ENCODE results near the gene GPC3.
A peak's percentile ranks its signal among the peaks of the same experiment; 100 is the strongest.

The GPC3 gene

DNA sequence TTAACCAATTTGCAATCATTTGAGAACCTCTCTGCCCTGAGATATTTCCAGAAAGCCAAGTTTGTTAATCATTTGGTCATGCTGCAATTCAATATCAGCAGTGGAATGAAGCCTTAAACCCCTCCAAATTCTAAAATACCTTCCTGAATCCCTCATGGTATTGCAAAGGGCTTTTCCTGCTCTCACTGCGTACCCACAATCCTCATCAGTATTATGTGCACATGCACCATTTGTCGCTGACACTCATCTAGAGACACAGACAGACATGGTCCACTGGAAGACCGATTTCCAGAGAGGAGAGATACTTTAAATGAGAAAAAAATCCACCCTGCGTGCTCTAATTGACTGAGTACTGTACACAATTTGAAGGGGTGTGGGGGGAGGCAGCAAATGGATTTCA is 104.4 kb downstream of the GPC3 start:
- no peak for DNase-seq (ENCODE audit: extremely low spot score)
- ChIA-PET POLR2A (no interaction called here), CTCF (no interaction called here)
- TF ChIP-seq NFRKB (IDR thresholded peaks at IDR 0.05), result no peak
- TF ChIP-seq ARNT (IDR thresholded peaks at IDR 0.05), result no peak
- TF ChIP-seq SP1 (IDR thresholded peaks at IDR 0.05), result no peak
- TF ChIP-seq FOXM1 (IDR thresholded peaks at IDR 0.05; ENCODE audit: borderline replicate concordance), result no peak
- no peak for TF ChIP-seq HDGF (IDR thresholded peaks at IDR 0.05; ENCODE audit: borderline replicate concordance)
- no peak for TF ChIP-seq FOXK2 (IDR thresholded peaks at IDR 0.05)
- no peak for TF ChIP-seq BHLHE40 (IDR thresholded peaks at IDR 0.05; ENCODE audit: borderline replicate concordance)
- TF ChIP-seq L3MBTL2 (conservative IDR thresholded peaks at IDR 0.05), result no peak
- TF ChIP-seq LEF1 (IDR thresholded peaks at IDR 0.05; ENCODE audit: borderline replicate concordance), result no peak
- TF ChIP-seq ZNF384 (IDR thresholded peaks at IDR 0.05), result no peak
- no peak for TF ChIP-seq CTBP1 (IDR thresholded peaks at IDR 0.05; ENCODE audit: borderline replicate concordance)

DNA sequence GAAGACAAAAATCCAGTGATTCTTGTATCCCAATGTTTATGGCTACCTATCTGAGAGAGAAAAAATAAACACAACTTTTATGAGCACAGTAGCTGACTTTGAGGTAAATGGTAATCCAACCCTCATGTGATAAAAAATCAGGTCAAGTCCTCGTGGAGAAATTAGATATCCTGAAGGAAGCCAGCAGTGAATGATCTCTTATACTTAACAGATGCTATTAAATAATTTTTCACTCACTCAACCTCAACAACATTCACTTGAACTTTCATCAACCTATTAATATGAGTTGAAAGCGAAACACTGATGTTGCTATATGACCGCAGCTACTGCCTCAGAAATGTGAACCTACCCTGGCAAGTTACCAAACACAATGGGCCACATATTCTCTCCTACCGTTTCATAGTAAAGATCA is 105.4 kb downstream of the GPC3 start:
- CTCF ChIA-PET, result interaction anchor here (0.7 kb wide), 1 partner anchor 141 kb away, joined by 3 read pairs; no protein-coding TSS in a partner anchor
- TF ChIP-seq FOXM1 (IDR thresholded peaks at IDR 0.05; ENCODE audit: borderline replicate concordance) (no peak), ZNF384 (IDR thresholded peaks at IDR 0.05) (0 out of 2 replicates have a peak, but pooled peaks have one; percentile 7), CTBP1 (IDR thresholded peaks at IDR 0.05; ENCODE audit: borderline replicate concordance) (peak; percentile 96), BHLHE40 (IDR thresholded peaks at IDR 0.05; ENCODE audit: borderline replicate concordance) (no peak), FOXK2 (IDR thresholded peaks at IDR 0.05) (no peak)
- TF ChIP-seq, protein P1, sequence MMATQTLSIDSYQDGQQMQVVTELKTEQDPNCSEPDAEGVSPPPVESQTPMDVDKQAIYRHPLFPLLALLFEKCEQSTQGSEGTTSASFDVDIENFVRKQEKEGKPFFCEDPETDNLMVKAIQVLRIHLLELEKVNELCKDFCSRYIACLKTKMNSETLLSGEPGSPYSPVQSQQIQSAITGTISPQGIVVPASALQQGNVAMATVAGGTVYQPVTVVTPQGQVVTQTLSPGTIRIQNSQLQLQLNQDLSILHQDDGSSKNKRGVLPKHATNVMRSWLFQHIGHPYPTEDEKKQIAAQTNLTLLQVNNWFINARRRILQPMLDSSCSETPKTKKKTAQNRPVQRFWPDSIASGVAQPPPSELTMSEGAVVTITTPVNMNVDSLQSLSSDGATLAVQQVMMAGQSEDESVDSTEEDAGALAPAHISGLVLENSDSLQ (IDR thresholded peaks at IDR 0.05), result peak; percentile 78
- POLR2A ChIA-PET, result no interaction called here
- DNase-seq (ENCODE audit: extremely low spot score), result peak; percentile 36

DNA sequence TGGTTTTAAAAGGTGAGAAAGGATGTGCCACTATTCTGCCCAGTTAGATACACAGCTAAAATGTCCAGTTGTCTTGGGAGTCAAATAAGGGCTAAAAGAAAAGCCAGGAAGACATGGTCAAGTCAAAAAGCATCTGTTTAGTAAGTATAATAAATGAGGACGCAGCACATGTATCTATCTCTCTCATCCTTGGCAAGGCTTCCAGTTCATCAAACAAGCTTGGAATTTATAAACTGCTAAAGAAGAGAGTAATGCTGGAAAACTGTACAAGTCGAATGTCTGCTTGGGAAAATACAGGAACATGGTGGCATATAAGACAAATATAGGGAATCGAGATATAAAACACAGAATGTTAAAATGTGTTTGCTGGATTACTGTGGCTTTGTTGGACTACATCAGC is 106.7 kb downstream of the GPC3 start:
- no peak for DNase-seq (ENCODE audit: extremely low spot score)
- ChIA-PET POLR2A (no interaction called here), CTCF (no interaction called here)
- TF ChIP-seq SP1 (IDR thresholded peaks at IDR 0.05) (no peak), LEF1 (IDR thresholded peaks at IDR 0.05; ENCODE audit: borderline replicate concordance) (no peak), CTBP1 (IDR thresholded peaks at IDR 0.05; ENCODE audit: borderline replicate concordance) (no peak), ELF4 (IDR thresholded peaks at IDR 0.05) (no peak), ZNF384 (IDR thresholded peaks at IDR 0.05) (no peak), BHLHE40 (IDR thresholded peaks at IDR 0.05; ENCODE audit: borderline replicate concordance) (no peak)

DNA sequence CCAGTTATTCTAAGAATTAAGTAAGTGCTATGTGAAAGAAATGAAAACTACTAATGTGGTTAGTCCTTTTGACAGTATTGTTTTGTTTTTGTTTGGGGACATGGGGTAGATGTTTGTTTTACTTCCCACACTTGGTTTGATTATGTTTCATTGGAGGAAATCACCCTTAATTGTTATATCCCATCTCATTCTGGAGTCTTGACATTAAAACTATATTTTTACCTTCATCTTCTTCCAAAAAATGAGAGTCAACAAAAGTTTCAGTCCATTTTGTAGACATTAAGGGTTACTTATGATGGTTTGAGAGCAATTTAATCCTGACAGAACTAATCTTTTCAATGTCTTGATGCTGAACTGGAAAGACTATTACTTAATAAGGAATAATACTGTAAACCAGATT is 108.7 kb downstream of the GPC3 start:
- TF ChIP-seq FOXK2 (IDR thresholded peaks at IDR 0.05), result no peak
- no peak for TF ChIP-seq ZNF384 (IDR thresholded peaks at IDR 0.05)
- TF ChIP-seq NFRKB (IDR thresholded peaks at IDR 0.05), result no peak
- ChIA-PET CTCF (no interaction called here), POLR2A (no interaction called here)
- DNase-seq (ENCODE audit: extremely low spot score), result no peak

DNA sequence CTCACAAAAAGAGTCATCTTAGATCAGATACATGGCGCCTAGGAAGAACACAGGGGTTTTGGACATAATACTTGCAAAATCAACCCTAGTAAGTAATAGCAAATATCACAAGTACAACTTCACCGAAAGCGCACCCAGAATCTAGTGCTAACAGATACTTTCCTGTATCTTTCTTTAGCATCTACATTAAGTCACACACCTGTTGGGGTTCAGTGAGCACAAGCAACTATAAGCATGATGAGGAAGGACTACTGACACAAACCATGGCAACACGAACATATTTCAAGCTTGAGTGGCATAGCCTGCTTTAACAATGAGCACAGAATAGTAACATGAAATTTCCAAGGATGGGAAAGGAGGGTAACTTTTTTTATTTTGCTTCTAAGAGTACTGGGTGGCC is 116.1 kb downstream of the GPC3 start:
- ChIA-PET POLR2A (no interaction called here), CTCF (interaction anchor here (2.1 kb wide), 1 partner anchor 53 kb away, joined by 7 read pairs; no protein-coding TSS in a partner anchor)
- DNase-seq (ENCODE audit: extremely low spot score), result no peak
- TF ChIP-seq SUZ12 (IDR thresholded peaks at IDR 0.05), result no peak
- TF ChIP-seq ZNF384 (IDR thresholded peaks at IDR 0.05), result no peak
- TF ChIP-seq, protein P1 (IDR thresholded peaks at IDR 0.05), result no peak
- TF ChIP-seq ELF4 (IDR thresholded peaks at IDR 0.05), result no peak
- no peak for TF ChIP-seq BHLHE40 (IDR thresholded peaks at IDR 0.05; ENCODE audit: borderline replicate concordance)
- no peak for TF ChIP-seq L3MBTL2 (conservative IDR thresholded peaks at IDR 0.05)
- no peak for TF ChIP-seq FOXK2 (IDR thresholded peaks at IDR 0.05)
- TF ChIP-seq FOXA1 (IDR thresholded peaks at IDR 0.05), result no peak
- TF ChIP-seq CTBP1 (IDR thresholded peaks at IDR 0.05; ENCODE audit: borderline replicate concordance), result no peak
- TF ChIP-seq TARDBP (IDR thresholded peaks at IDR 0.05), result no peak
- TF ChIP-seq ARNT (IDR thresholded peaks at IDR 0.05), result no peak
- no peak for TF ChIP-seq LEF1 (IDR thresholded peaks at IDR 0.05; ENCODE audit: borderline replicate concordance)
- TF ChIP-seq FOXM1 (IDR thresholded peaks at IDR 0.05; ENCODE audit: borderline replicate concordance), result no peak
- TF ChIP-seq HDGF (IDR thresholded peaks at IDR 0.05; ENCODE audit: borderline replicate concordance), result no peak
- no peak for TF ChIP-seq SP1 (IDR thresholded peaks at IDR 0.05)

DNA sequence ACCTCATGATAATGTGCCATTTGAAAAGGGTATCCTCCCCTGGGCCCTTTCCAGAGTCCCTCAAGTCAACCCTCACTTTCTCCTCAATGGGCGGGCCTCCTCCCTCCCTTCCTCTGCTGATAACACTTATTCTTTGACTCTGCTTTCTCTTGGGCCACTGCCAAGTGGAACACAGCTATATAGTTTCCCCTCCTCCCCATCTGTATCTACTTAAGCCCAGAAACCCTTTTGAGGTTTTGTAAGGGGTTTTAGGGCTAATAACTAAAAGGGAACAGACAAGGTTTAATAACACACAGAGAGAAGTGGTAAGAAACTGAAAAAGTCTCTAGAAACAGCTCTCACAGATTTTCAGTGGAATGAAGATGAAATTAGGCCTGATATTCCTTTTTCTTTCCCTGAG is 116.7 kb downstream of the GPC3 start:
- ChIA-PET CTCF (interaction anchor here (2.1 kb wide), 1 partner anchor 53 kb away, joined by 7 read pairs; no protein-coding TSS in a partner anchor), POLR2A (no interaction called here)
- DNase-seq (ENCODE audit: extremely low spot score), result no peak

More for the DNA sequence above, 116.7 kb downstream of the GPC3 start:
- TF ChIP-seq BHLHE40 (IDR thresholded peaks at IDR 0.05; ENCODE audit: borderline replicate concordance) (no peak), FOXA1 (IDR thresholded peaks at IDR 0.05) (no peak), TARDBP (IDR thresholded peaks at IDR 0.05) (no peak), SUZ12 (IDR thresholded peaks at IDR 0.05) (no peak), HDGF (IDR thresholded peaks at IDR 0.05; ENCODE audit: borderline replicate concordance) (no peak), ARNT (IDR thresholded peaks at IDR 0.05) (no peak), CTBP1 (IDR thresholded peaks at IDR 0.05; ENCODE audit: borderline replicate concordance) (no peak), ELF4 (IDR thresholded peaks at IDR 0.05) (no peak), SP1 (IDR thresholded peaks at IDR 0.05) (no peak), FOXM1 (IDR thresholded peaks at IDR 0.05; ENCODE audit: borderline replicate concordance) (no peak), FOXK2 (IDR thresholded peaks at IDR 0.05) (no peak), L3MBTL2 (conservative IDR thresholded peaks at IDR 0.05) (no peak), NFRKB (IDR thresholded peaks at IDR 0.05) (no peak), ZNF384 (IDR thresholded peaks at IDR 0.05) (no peak)
- TF ChIP-seq, protein P1 (IDR thresholded peaks at IDR 0.05), result no peak

All from HEK293T (cell line).